IPS-NIHi7 (cell line): ENCODE results near the gene ODC1.
"Not testable (repeated sequence)": the region's sequence is repeated elsewhere in the genome, so short reads cannot be mapped to it uniquely, and the experiment has no call there.

Experiments
- DNase-seq: peaks from one replicate; pipeline ENCODE4 v3.0.0; 2012; ENCODE audit warnings: mixed read lengths; ENCODE audit errors: extremely low spot score

ODC1 gene

GRCh38 chr2:10478298-10478625 is 30.1 kb upstream of the ODC1 start:
- no peak for DNase-seq

- peak; percentile 52 for DNase-seq
These were observed 29.5 kb upstream of the ODC1 start for GRCh38 chr2:10477443-10478297.

GRCh38 chr2:10476723-10477442 is 28.8 kb upstream of the ODC1 start:
- no peak for DNase-seq

- DNase-seq: no peak
These were observed 27.9 kb upstream of the ODC1 start for GRCh38 chr2:10475811-10476660.

- DNase-seq: no peak
These were observed 27.1 kb upstream of the ODC1 start for GRCh38 chr2:10475221-10475722.

- DNase-seq: no peak
These were observed 25.1 kb upstream of the ODC1 start for GRCh38 chr2:10473121-10473756.

- no peak for DNase-seq
These were observed 23.8 kb upstream of the ODC1 start for GRCh38 chr2:10471955-10472354.

- DNase-seq: peak; percentile 60
These were observed 23.0 kb upstream of the ODC1 start for GRCh38 chr2:10471046-10471571.

- no peak for DNase-seq
These were observed 22.0 kb upstream of the ODC1 start for GRCh38 chr2:10469955-10470608.

GRCh38 chr2:10469301-10469700 is 21.2 kb upstream of the ODC1 start:
- no peak for DNase-seq

GRCh38 chr2:10467401-10467800 is 19.3 kb upstream of the ODC1 start:
- DNase-seq: no peak

- no peak for DNase-seq
These were observed 18.7 kb upstream of the ODC1 start for GRCh38 chr2:10466801-10467200.

- DNase-seq: no peak
These were observed 17.8 kb upstream of the ODC1 start for GRCh38 chr2:10465910-10466309.

- DNase-seq: peak; percentile 51
These were observed 14.3 kb upstream of the ODC1 start for GRCh38 chr2:10462178-10463083.

GRCh38 chr2:10460366-10460796 is 12.3 kb upstream of the ODC1 start:
- DNase-seq: no peak

GRCh38 chr2:10457846-10458598 is 9.9 kb upstream of the ODC1 start:
- no peak for DNase-seq

GRCh38 chr2:10457195-10457594 is 9.1 kb upstream of the ODC1 start:
- not testable (repeated sequence) for DNase-seq

GRCh38 chr2:10454505-10454904 is 6.4 kb upstream of the ODC1 start:
- no peak for DNase-seq

GRCh38 chr2:10453905-10454298 is 5.8 kb upstream of the ODC1 start:
- no peak for DNase-seq
